Measurements from ENCODE around the gene CASP8.
A peak's percentile ranks its signal among the peaks of the same experiment; 100 is the strongest.

CASP8 gene

GRCh38 chr2:201242571-201243277 is 17.6 kb upstream of the CASP8 start:
- DNase-seq: no peak

GRCh38 chr2:201244829-201245228 is 15.5 kb upstream of the CASP8 start:
- no peak for DNase-seq

- DNase-seq: no peak
Measured at GRCh38 chr2:201246280-201246679, 14.1 kb upstream of the CASP8 start.

GRCh38 chr2:201248288-201248844 is 12.0 kb upstream of the CASP8 start:
- DNase-seq: no peak

- DNase-seq: no peak
Measured at GRCh38 chr2:201249889-201250288, 10.4 kb upstream of the CASP8 start.

GRCh38 chr2:201250741-201251140 is 9.6 kb upstream of the CASP8 start:
- no peak for DNase-seq

- no peak for DNase-seq
Measured at GRCh38 chr2:201254081-201254730, 6.1 kb upstream of the CASP8 start.

GRCh38 chr2:201255408-201256033 is 4.8 kb upstream of the CASP8 start:
- DNase-seq: no peak

- DNase-seq: no peak
Measured at GRCh38 chr2:201256082-201256481, 4.3 kb upstream of the CASP8 start.

- peak; percentile 28 for DNase-seq
Measured at GRCh38 chr2:201257381-201257955, 2.9 kb upstream of the CASP8 start.

- peak; percentile 92 for DNase-seq
Measured at GRCh38 chr2:201257956-201258665, 2.2 kb upstream of the CASP8 start.

- DNase-seq: peak; percentile 17
Measured at GRCh38 chr2:201258666-201259615, 1.4 kb upstream of the CASP8 start.

GRCh38 chr2:201261471-201261870 is 1.1 kb downstream of the CASP8 start:
- DNase-seq: peak; percentile 43

GRCh38 chr2:201261906-201262305 is 1.6 kb downstream of the CASP8 start:
- DNase-seq: no peak

- no peak for DNase-seq
Measured at GRCh38 chr2:201262718-201263117, 2.4 kb downstream of the CASP8 start.

- DNase-seq: no peak
Measured at GRCh38 chr2:201263779-201264178, 3.4 kb downstream of the CASP8 start.

GRCh38 chr2:201264472-201265173 is 4.3 kb downstream of the CASP8 start:
- no peak for DNase-seq

- no peak for DNase-seq
Measured at GRCh38 chr2:201266629-201267028, 6.3 kb downstream of the CASP8 start.

GRCh38 chr2:201267278-201268030 is 7.1 kb downstream of the CASP8 start:
- no peak for DNase-seq

- DNase-seq: no peak
Measured at GRCh38 chr2:201269764-201270163, 9.4 kb downstream of the CASP8 start.

Data from NK-92 treated with Interleukin-12 subunit alpha and Interleukin-12 subunit beta, amount 100 ng/mL, for 24 hours (cell line).